H7 (cell line): Measurements from ENCODE around the gene ITGA3. TPM values are rescaled to one million over a fixed set of nuclear protein-coding genes. Genes with fewer than 3 reads are reported as not detected.
A peak's percentile ranks its signal among the peaks of the same experiment; 100 is the strongest.
"Not testable (repeated sequence)": the region's sequence is repeated elsewhere in the genome, so short reads cannot be mapped to it uniquely, and the experiment has no call there.

Experiments used
- DNase-seq: peaks from one replicate; pipeline ENCODE4 v3.0.0; 2012
- H3K27me3 ChIP-seq: 2 replicates; pipeline ENCODE4 v1.6.0; 2011; ENCODE audit warnings: mild to moderate bottlenecking, low read length; ENCODE audit not compliant: control insufficient read depth, insufficient read depth
- H3K36me3 ChIP-seq: replicated peaks from 2 replicates; pipeline ENCODE4 v1.5.1; 2011; ENCODE audit warnings: low read length; ENCODE audit not compliant: control insufficient read depth, insufficient read depth
- H3K4me3 ChIP-seq: 2 replicates; pipeline ENCODE4 v1.5.1; 2011; ENCODE audit warnings: low read depth, mild to moderate bottlenecking, control low read depth, low read length, moderate library complexity; ENCODE audit not compliant: insufficient read depth
- total RNA-seq: library from RNA; depleted of rRNA; stranded (reverse); fragments of >200 nt; shearing (Covaris generic); gene quantifications from 2 replicates; pipeline ENCODE4 v1.2.3, GENCODE V29; 2014

The ITGA3 gene
- total RNA-seq, 1 experiment from 2014 or later: 20.0 TPM

GRCh38 chr17:50027172-50027880, 28.6 kb upstream of the ITGA3 start:
- DNase-seq: peak; percentile 74
- no peaks in the 10 kb centered on the region for H3K36me3 ChIP-seq
- peak overlapping the region; percentile 17; the same call in 1 of the 2 replicates for H3K4me3 ChIP-seq
- no peaks in the 10 kb centered on the region for H3K27me3 ChIP-seq

- peak; percentile 84 for DNase-seq
- H3K27me3 ChIP-seq: no peaks in the 10 kb centered on the region
- H3K36me3 ChIP-seq: no peaks in the 10 kb centered on the region
- H3K4me3 ChIP-seq: no peak overlapping the region
Measured at GRCh38 chr17:50027881-50028735, 27.8 kb upstream of the ITGA3 start.

GRCh38 chr17:50028736-50029120, 27.2 kb upstream of the ITGA3 start:
- Histone ChIP-seq H3K27me3 (no peaks in the 10 kb centered on the region), H3K36me3 (no peaks in the 10 kb centered on the region), H3K4me3 (no peak overlapping the region)
- no peak for DNase-seq

- Histone ChIP-seq H3K36me3 (no peaks in the 10 kb centered on the region), H3K27me3 (no peaks in the 10 kb centered on the region), H3K4me3 (no peak overlapping the region)
- DNase-seq: no peak
Measured at GRCh38 chr17:50029185-50029584, 26.7 kb upstream of the ITGA3 start.

GRCh38 chr17:50033316-50033715, 22.6 kb upstream of the ITGA3 start:
- Histone ChIP-seq H3K36me3 (no peaks in the 10 kb centered on the region), H3K27me3 (no peaks in the 10 kb centered on the region), H3K4me3 (no peak overlapping the region)
- no peak for DNase-seq

- H3K36me3 ChIP-seq: no peaks in the 10 kb centered on the region
- no peaks in the 10 kb centered on the region for H3K27me3 ChIP-seq
- H3K4me3 ChIP-seq: no peak overlapping the region
- DNase-seq: peak; percentile 38
Measured at GRCh38 chr17:50034498-50035364, 21.2 kb upstream of the ITGA3 start.

GRCh38 chr17:50035421-50035879, 20.5 kb upstream of the ITGA3 start:
- Histone ChIP-seq H3K4me3 (no peak overlapping the region), H3K36me3 (no peaks in the 10 kb centered on the region), H3K27me3 (no peaks in the 10 kb centered on the region)
- DNase-seq: no peak

- Histone ChIP-seq H3K4me3 (no peak overlapping the region), H3K36me3 (no peaks in the 10 kb centered on the region), H3K27me3 (no peaks in the 10 kb centered on the region)
- no peak for DNase-seq
Measured at GRCh38 chr17:50035945-50036344, 20.0 kb upstream of the ITGA3 start.

- DNase-seq: peak; percentile 37
- Histone ChIP-seq H3K27me3 (no peaks in the 10 kb centered on the region), H3K36me3 (no peaks in the 10 kb centered on the region), H3K4me3 (no peak overlapping the region)
Measured at GRCh38 chr17:50036455-50037261, 19.3 kb upstream of the ITGA3 start.

GRCh38 chr17:50037321-50038107, 18.4 kb upstream of the ITGA3 start:
- no peaks in the 10 kb centered on the region for H3K27me3 ChIP-seq
- H3K36me3 ChIP-seq: no peaks in the 10 kb centered on the region
- peak; percentile 58 for DNase-seq
- no peak overlapping the region for H3K4me3 ChIP-seq

- Histone ChIP-seq H3K4me3 (no peak overlapping the region), H3K27me3 (no peaks in the 10 kb centered on the region), H3K36me3 (no peaks in the 10 kb centered on the region)
- no peak for DNase-seq
Measured at GRCh38 chr17:50039058-50039457, 16.9 kb upstream of the ITGA3 start.

- DNase-seq, H3K27me3 ChIP-seq, H3K36me3 ChIP-seq, H3K4me3 ChIP-seq: not testable (repeated sequence)
Measured at GRCh38 chr17:50040496-50040895, 15.4 kb upstream of the ITGA3 start.

- Histone ChIP-seq H3K27me3 (no peaks in the 10 kb centered on the region), H3K36me3 (no peaks in the 10 kb centered on the region), H3K4me3 (no peak overlapping the region)
- no peak for DNase-seq
Measured at GRCh38 chr17:50042211-50042610, 13.7 kb upstream of the ITGA3 start.
